Neural cell (in vitro differentiated cells): ENCODE results near the gene C1RL.

ENCODE experiments used
- CTCF ChIP-seq: fragments of 450-650 bp; IDR thresholded peaks from 2 replicates; pipeline ENCODE4 v1.5.1; 2014; ENCODE audit warnings: antibody characterized with exemption, mild to moderate bottlenecking, moderate library complexity; ENCODE audit not compliant: poor library complexity, severe bottlenecking
- EP300 ChIP-seq: fragments of 450-650 bp; conservative IDR thresholded peaks from 2 replicates; pipeline ENCODE4 v1.6.1; 2014; ENCODE audit warnings: antibody characterized with exemption, mild to moderate bottlenecking, moderate library complexity; ENCODE audit not compliant: poor library complexity, severe bottlenecking
- EZH2 ChIP-seq: fragments of 200-600, 300-800 bp; shearing (Covaris generic), sonication (generic); IDR thresholded peaks from 2 replicates; pipeline ENCODE4 v1.6.1; 2014; ENCODE audit warnings: antibody characterized with exemption, low read length, borderline replicate concordance, mild to moderate bottlenecking; ENCODE audit not compliant: insufficient read depth, poor library complexity, severe bottlenecking
- MXI1 ChIP-seq: fragments of 450-650 bp; conservative IDR thresholded peaks from 2 replicates; pipeline ENCODE4 v1.6.1; 2014; ENCODE audit warnings: antibody characterized with exemption, mild to moderate bottlenecking; ENCODE audit not compliant: poor library complexity, severe bottlenecking
- POLR2AphosphoS5 ChIP-seq: IDR thresholded peaks from 2 replicates; pipeline ENCODE4 v1.6.1; 2012
- SMC3 ChIP-seq: fragments of 450-650 bp; conservative IDR thresholded peaks from 2 replicates; pipeline ENCODE4 v1.6.1; 2014; ENCODE audit warnings: antibody characterized with exemption, mild to moderate bottlenecking, moderate library complexity; ENCODE audit not compliant: poor library complexity
- TAF1 ChIP-seq: IDR thresholded peaks from 2 replicates; pipeline ENCODE4 v1.6.1; 2012; ENCODE audit warnings: low read depth
- TF ChIP-seq, protein P1 (sequence below): IDR thresholded peaks from 2 replicates; pipeline ENCODE4 v1.6.1; 2012; ENCODE audit warnings: borderline replicate concordance

GRCh38 chr12:7054925-7055324 is 54.1 kb downstream of the C1RL start:
- TF ChIP-seq CTCF (no peak), SMC3 (no peak), TAF1 (no peak), MXI1 (no peak), POLR2AphosphoS5 (no peak), EZH2 (no peak), EP300 (no peak)
- TF ChIP-seq, protein P1, sequence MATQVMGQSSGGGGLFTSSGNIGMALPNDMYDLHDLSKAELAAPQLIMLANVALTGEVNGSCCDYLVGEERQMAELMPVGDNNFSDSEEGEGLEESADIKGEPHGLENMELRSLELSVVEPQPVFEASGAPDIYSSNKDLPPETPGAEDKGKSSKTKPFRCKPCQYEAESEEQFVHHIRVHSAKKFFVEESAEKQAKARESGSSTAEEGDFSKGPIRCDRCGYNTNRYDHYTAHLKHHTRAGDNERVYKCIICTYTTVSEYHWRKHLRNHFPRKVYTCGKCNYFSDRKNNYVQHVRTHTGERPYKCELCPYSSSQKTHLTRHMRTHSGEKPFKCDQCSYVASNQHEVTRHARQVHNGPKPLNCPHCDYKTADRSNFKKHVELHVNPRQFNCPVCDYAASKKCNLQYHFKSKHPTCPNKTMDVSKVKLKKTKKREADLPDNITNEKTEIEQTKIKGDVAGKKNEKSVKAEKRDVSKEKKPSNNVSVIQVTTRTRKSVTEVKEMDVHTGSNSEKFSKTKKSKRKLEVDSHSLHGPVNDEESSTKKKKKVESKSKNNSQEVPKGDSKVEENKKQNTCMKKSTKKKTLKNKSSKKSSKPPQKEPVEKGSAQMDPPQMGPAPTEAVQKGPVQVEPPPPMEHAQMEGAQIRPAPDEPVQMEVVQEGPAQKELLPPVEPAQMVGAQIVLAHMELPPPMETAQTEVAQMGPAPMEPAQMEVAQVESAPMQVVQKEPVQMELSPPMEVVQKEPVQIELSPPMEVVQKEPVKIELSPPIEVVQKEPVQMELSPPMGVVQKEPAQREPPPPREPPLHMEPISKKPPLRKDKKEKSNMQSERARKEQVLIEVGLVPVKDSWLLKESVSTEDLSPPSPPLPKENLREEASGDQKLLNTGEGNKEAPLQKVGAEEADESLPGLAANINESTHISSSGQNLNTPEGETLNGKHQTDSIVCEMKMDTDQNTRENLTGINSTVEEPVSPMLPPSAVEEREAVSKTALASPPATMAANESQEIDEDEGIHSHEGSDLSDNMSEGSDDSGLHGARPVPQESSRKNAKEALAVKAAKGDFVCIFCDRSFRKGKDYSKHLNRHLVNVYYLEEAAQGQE: no peak
